Colonic mucosa (tissue), 4 donors: ENCODE measurements around the gene RHBDL3. TPM values are rescaled to one million over a fixed set of nuclear protein-coding genes. Genes with fewer than 3 reads are reported as not detected.

Experiments
- DNase-seq: peaks from one replicate; pipeline ENCODE4 v3.0.0-alpha.2; 2020
- H3K27ac ChIP-seq: fragments of 200-600 bp; one replicate; pipeline ENCODE4 v1.8.0; 2021
- H3K27me3 ChIP-seq: fragments of 200-600 bp; one replicate; pipeline ENCODE4 v1.8.0; 2021
- H3K36me3 ChIP-seq: fragments of 200-600 bp; one replicate; pipeline ENCODE4 v1.8.0; 2021
- H3K4me1 ChIP-seq: fragments of 200-600 bp; one replicate; pipeline ENCODE4 v1.8.0; 2021; ENCODE audit warnings: mild to moderate bottlenecking
- H3K4me3 ChIP-seq: fragments of 200-600 bp; one replicate; pipeline ENCODE4 v1.8.0; 2021
- H3K9ac ChIP-seq, 2 donors: one replicate each; pipeline ENCODE4 v1.7.0; 2013; ENCODE audit warnings: control low read depth in 2 of 2, low read depth in 2 of 2, low read length in 2 of 2
- H3K9me3 ChIP-seq: fragments of 200-600 bp; one replicate; pipeline ENCODE4 v1.8.0; 2021
- intact Hi-C: fragments of 100-400 bp; cut with DNase I; formaldehyde crosslinking; loops from one replicate; pipeline ENCODE4 v1.14.1; 2022
- total RNA-seq, 2 donors: library from RNA; stranded (reverse); fragmentation: NEBNext Ultra II Directional in 1 of 2; extraction: Animal tissue kit (Norgen Biotek cat#: 25700) in 1 of 2; gene quantifications; one replicate each; pipeline ENCODE4 v1.2.1, GENCODE V29; 2021
- TF ChIP-seq, protein P1 (sequence below): fragments of 200-600 bp; IDR thresholded peaks from one replicate; pipeline ENCODE4 v1.8.0; 2022; ENCODE audit warnings: antibody characterized with exemption, mild to moderate bottlenecking
- donor health status: healthy.
- donor health status: DM: no; HTN: no; CAD: no.
- donor health status: DM: no; HTN: no; CAD: no.

RHBDL3 gene
- total RNA-seq, 2 donors from 2014 or later, result 0.53 to 0.62 TPM

DNA sequence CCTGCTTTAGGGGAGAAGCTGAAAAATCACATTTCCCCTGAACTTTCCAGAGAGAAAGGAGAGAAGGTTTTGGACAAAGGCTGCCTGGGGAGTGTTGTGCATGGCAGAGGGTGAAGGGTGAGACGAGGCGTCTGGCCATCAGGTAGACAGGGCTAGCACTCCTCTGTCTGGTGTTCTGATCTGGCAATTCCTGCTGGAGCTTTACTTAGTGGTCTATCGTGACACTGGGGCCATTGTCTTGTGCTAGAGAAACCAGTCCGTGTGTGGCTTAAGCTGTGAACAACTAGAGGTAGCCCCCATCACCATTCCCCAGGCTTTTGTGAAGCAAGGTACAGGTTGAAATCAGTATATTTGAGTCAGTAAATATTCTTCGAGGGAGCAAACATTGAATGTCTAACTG, 8.5 kb downstream of the RHBDL3 start:
- intact Hi-C loops, result no loop called here
- Histone ChIP-seq H3K27me3 (peaks cover 7% of the 10 kb centered on the region), H3K9ac (no peak overlapping the region), H3K4me1 (no peaks in the 10 kb centered on the region), H3K9me3 (no peaks in the 10 kb centered on the region), H3K4me3 (no peak overlapping the region), H3K36me3 (no peaks in the 10 kb centered on the region), H3K27ac (no peak overlapping the region)
- TF ChIP-seq, protein P1, sequence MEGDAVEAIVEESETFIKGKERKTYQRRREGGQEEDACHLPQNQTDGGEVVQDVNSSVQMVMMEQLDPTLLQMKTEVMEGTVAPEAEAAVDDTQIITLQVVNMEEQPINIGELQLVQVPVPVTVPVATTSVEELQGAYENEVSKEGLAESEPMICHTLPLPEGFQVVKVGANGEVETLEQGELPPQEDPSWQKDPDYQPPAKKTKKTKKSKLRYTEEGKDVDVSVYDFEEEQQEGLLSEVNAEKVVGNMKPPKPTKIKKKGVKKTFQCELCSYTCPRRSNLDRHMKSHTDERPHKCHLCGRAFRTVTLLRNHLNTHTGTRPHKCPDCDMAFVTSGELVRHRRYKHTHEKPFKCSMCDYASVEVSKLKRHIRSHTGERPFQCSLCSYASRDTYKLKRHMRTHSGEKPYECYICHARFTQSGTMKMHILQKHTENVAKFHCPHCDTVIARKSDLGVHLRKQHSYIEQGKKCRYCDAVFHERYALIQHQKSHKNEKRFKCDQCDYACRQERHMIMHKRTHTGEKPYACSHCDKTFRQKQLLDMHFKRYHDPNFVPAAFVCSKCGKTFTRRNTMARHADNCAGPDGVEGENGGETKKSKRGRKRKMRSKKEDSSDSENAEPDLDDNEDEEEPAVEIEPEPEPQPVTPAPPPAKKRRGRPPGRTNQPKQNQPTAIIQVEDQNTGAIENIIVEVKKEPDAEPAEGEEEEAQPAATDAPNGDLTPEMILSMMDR, result no peak
- no peak for DNase-seq

DNA sequence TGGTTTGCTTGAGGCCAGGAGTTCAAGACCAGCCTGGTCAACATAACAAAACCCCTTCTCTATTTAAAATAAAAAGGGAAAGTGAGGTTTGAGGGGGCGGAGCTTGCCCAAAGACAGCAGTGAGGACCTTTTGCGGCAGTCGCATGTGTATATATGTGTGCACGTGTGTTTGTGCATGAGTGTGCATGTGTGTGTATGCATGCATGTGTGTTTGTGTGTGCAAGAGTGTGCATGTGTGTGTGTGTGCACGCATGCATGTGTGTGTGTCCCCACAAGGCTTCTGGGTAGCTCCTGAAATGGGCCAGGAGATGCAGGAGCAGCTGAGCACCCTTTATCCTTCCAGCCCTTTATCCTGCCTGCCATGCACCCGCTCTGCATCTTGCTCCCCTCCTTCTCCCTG, 9.0 kb downstream of the RHBDL3 start:
- Histone ChIP-seq H3K9ac (no peak overlapping the region), H3K36me3 (no peaks in the 10 kb centered on the region), H3K4me1 (no peaks in the 10 kb centered on the region), H3K4me3 (no peak overlapping the region), H3K27ac (no peak overlapping the region), H3K27me3 (peaks cover 7% of the 10 kb centered on the region), H3K9me3 (no peaks in the 10 kb centered on the region)
- no peak for DNase-seq
- intact Hi-C loops, result no loop called here
- TF ChIP-seq, protein P1, result no peak

- intact Hi-C loops, result no loop called here
These were observed 9.7 kb downstream of the RHBDL3 start for GRCh38 chr17:32275060-32276042.

DNA sequence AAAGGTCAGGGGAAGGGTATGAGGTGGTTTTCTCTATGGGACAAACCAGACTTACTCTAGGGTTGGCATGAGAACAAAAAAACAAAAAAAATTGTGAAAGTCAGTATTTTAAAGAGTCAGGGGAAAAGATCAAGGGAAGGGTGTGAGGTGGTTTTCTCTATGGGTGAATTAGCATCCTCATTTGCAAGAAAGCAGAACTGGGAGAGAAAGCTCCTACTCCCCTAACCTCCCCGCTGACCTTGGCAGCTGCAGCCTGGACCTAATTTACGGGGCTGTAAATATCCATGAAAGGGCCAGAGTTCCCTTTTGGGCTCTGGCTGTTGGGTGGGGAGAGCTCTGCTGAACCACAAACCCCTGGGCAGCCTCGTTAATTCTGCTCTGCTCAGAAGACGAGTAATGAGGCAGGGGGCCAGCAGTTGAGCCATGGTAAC, 10.6 kb downstream of the RHBDL3 start:
- Histone ChIP-seq H3K4me3 (no peak overlapping the region), H3K27ac (no peak overlapping the region), H3K4me1 (no peaks in the 10 kb centered on the region), H3K9ac (no peak overlapping the region), H3K9me3 (no peaks in the 10 kb centered on the region), H3K36me3 (no peaks in the 10 kb centered on the region), H3K27me3 (no peaks in the 10 kb centered on the region)
- TF ChIP-seq, protein P1, result no peak
- no peak for DNase-seq
- intact Hi-C loops, result no loop called here

More at GRCh38 chr17:32275060-32276042, 9.7 kb downstream of the RHBDL3 start:
- Histone ChIP-seq H3K27ac (no peak overlapping the region), H3K9ac (no peak overlapping the region), H3K9me3 (no peaks in the 10 kb centered on the region), H3K4me3 (no peak overlapping the region), H3K27me3 (peaks cover 5% of the 10 kb centered on the region), H3K36me3 (no peaks in the 10 kb centered on the region), H3K4me1 (no peaks in the 10 kb centered on the region)
- TF ChIP-seq, protein P1, result no peak
- DNase-seq, result no peak

DNA sequence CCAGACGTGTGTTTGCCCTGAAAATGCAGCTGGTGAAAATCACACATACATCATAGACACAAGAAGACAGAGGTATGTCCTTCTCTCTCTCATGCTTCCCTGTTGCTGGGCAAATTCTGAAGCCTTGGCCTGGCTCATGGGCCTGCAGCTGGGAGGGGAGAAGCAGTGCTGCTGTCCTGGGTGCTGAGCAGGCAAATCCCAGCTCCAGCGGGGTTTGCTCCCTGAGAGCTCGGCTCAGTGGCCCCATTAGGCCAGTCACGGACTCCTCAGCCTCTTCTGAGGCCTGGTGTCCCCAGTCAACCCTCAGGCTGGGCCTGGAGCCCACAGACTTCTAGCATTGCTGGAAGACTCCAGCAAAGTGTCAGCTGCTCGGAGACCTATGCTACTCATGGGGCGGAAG, 11.7 kb downstream of the RHBDL3 start:
- H3K4me3 ChIP-seq, result no peak overlapping the region
- H3K27me3 ChIP-seq, result no peaks in the 10 kb centered on the region
- H3K36me3 ChIP-seq, result no peaks in the 10 kb centered on the region
- H3K9me3 ChIP-seq, result no peaks in the 10 kb centered on the region
- no peak overlapping the region for H3K27ac ChIP-seq
- TF ChIP-seq, protein P1, result no peak
- no peak overlapping the region for H3K9ac ChIP-seq
- intact Hi-C loops, result no loop called here
- no peaks in the 10 kb centered on the region for H3K4me1 ChIP-seq
- DNase-seq, result no peak
